K562 (cell line): Measurements from ENCODE around the gene TLE6. TPM values are rescaled to one million over a fixed set of nuclear protein-coding genes. Genes with fewer than 3 reads are reported as not detected.

ENCODE experiments used
- ASH1L ChIP-seq: fragments of 450-650 bp; IDR thresholded peaks from 2 replicates; pipeline ENCODE4 v1.6.1; 2018; ENCODE audit warnings: borderline replicate concordance, mild to moderate bottlenecking, low read depth; ENCODE audit not compliant: partially characterized antibody
- TEAD4 ChIP-seq, 2 experiments: sonication (generic) in 1 of 2; formaldehyde crosslinking in 1 of 2; IDR thresholded peaks; 2 replicates each; pipeline versions ENCODE4 v1.6.1 to v1.8.0; 2012 to 2022; ENCODE audit warnings: borderline replicate concordance in 1 of 2, inconsistent platforms in 1 of 2, low read length in 1 of 2, mild to moderate bottlenecking in 1 of 2, missing genetic modification reagents in 1 of 2
- ZBTB8A ChIP-seq: fragments of 450-650 bp; IDR thresholded peaks from 2 replicates; pipeline ENCODE4 v1.6.1; 2018; ENCODE audit warnings: mild to moderate bottlenecking, moderate library complexity; ENCODE audit not compliant: partially characterized antibody
- polyA plus RNA-seq, 8 experiments: library from polyadenylated mRNA; depleted of rRNA in 4 of 8; stranded (reverse) in 5 of 8; unstranded in 3 of 8; fragments of >200 nt; fragmentation: Nextera tagmentation in 2 of 8; fragmentation: Illumina TruSeq in 1 of 8; extraction: Ambion mirVana in 2 of 8; extraction: Trizol in 1 of 8; gene quantifications; 2 replicates each; pipeline versions ENCODE4 v1.2.1 to v1.2.3, GENCODE V29; 2011 to 2014; ENCODE audit warnings: inconsistent platforms in 1 of 8, missing spikeins in 1 of 8
- total RNA-seq, 7 experiments: library from RNA; depleted of rRNA in 6 of 7; stranded (reverse); fragments of >200 nt in 6 of 7; fragmentation: Illumina TruSeq in 2 of 7; extraction: Trizol in 2 of 7; gene quantifications; 2 replicates each; pipeline versions ENCODE4 v1.2.1 to v1.2.3, GENCODE V29; 2011 to 2021; ENCODE audit warnings: low replicate concordance in 1 of 7
- TF ChIP-seq, protein P1 (sequence below): fragments of 250-450 bp; sonication (Bioruptor Pico); IDR thresholded peaks from 2 replicates; pipeline ENCODE4 v1.4.0; 2020; ENCODE audit warnings: mild to moderate bottlenecking, moderate library complexity
- TF ChIP-seq, protein P2 (sequence below): sonication (generic); formaldehyde crosslinking; IDR thresholded peaks from 2 replicates; pipeline ENCODE4 v1.5.0; 2020; ENCODE audit warnings: missing genetic modification reagents
- TF ChIP-seq, protein P3 (sequence below), 2 experiments: fragments of 450-650 bp in 1 of 2; sonication (generic) in 1 of 2; formaldehyde crosslinking in 1 of 2; IDR thresholded peaks; 2 replicates each; pipeline versions ENCODE4 v1.7.1 to v1.9.0; 2016 to 2022; ENCODE audit warnings: inconsistent platforms in 1 of 2, mild to moderate bottlenecking in 1 of 2, missing genetic modification reagents in 1 of 2

The TLE6 gene
- total and polyA plus RNA-seq, 9 of the 15 experiments (the other 6 are each of a cell fraction or from before 2014, with no cell fraction given) = 1.1 to 6.1 (median 2.5) TPM

- TF ChIP-seq, protein P1, sequence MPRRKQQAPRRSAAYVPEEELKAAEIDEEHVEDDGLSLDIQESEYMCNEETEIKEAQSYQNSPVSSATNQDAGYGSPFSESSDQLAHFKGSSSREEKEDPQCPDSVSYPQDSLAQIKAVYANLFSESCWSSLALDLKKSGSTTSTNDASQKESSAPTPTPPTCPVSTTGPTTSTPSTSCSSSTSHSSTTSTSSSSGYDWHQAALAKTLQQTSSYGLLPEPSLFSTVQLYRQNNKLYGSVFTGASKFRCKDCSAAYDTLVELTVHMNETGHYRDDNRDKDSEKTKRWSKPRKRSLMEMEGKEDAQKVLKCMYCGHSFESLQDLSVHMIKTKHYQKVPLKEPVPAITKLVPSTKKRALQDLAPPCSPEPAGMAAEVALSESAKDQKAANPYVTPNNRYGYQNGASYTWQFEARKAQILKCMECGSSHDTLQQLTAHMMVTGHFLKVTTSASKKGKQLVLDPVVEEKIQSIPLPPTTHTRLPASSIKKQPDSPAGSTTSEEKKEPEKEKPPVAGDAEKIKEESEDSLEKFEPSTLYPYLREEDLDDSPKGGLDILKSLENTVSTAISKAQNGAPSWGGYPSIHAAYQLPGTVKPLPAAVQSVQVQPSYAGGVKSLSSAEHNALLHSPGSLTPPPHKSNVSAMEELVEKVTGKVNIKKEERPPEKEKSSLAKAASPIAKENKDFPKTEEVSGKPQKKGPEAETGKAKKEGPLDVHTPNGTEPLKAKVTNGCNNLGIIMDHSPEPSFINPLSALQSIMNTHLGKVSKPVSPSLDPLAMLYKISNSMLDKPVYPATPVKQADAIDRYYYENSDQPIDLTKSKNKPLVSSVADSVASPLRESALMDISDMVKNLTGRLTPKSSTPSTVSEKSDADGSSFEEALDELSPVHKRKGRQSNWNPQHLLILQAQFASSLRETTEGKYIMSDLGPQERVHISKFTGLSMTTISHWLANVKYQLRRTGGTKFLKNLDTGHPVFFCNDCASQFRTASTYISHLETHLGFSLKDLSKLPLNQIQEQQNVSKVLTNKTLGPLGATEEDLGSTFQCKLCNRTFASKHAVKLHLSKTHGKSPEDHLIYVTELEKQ (CRISPR knock-in tag) = no peak
- TF ChIP-seq, protein P2, sequence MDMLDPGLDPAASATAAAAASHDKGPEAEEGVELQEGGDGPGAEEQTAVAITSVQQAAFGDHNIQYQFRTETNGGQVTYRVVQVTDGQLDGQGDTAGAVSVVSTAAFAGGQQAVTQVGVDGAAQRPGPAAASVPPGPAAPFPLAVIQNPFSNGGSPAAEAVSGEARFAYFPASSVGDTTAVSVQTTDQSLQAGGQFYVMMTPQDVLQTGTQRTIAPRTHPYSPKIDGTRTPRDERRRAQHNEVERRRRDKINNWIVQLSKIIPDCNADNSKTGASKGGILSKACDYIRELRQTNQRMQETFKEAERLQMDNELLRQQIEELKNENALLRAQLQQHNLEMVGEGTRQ (CRISPR knock-in tag) = no peak
- peak; percentile 63 for TF ChIP-seq TEAD4 (IDR thresholded peaks at IDR 0.05; ENCODE audit: low read length)
- no peak for TF ChIP-seq TEAD4 (CRISPR knock-in tag; IDR thresholded peaks at IDR 0.05; ENCODE audit: borderline replicate concordance)
- TF ChIP-seq, protein P3, sequence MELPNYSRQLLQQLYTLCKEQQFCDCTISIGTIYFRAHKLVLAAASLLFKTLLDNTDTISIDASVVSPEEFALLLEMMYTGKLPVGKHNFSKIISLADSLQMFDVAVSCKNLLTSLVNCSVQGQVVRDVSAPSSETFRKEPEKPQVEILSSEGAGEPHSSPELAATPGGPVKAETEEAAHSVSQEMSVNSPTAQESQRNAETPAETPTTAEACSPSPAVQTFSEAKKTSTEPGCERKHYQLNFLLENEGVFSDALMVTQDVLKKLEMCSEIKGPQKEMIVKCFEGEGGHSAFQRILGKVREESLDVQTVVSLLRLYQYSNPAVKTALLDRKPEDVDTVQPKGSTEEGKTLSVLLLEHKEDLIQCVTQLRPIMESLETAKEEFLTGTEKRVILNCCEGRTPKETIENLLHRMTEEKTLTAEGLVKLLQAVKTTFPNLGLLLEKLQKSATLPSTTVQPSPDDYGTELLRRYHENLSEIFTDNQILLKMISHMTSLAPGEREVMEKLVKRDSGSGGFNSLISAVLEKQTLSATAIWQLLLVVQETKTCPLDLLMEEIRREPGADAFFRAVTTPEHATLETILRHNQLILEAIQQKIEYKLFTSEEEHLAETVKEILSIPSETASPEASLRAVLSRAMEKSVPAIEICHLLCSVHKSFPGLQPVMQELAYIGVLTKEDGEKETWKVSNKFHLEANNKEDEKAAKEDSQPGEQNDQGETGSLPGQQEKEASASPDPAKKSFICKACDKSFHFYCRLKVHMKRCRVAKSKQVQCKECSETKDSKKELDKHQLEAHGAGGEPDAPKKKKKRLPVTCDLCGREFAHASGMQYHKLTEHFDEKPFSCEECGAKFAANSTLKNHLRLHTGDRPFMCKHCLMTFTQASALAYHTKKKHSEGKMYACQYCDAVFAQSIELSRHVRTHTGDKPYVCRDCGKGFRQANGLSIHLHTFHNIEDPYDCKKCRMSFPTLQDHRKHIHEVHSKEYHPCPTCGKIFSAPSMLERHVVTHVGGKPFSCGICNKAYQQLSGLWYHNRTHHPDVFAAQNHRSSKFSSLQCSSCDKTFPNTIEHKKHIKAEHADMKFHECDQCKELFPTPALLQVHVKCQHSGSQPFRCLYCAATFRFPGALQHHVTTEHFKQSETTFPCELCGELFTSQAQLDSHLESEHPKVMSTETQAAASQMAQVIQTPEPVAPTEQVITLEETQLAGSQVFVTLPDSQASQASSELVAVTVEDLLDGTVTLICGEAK (IDR thresholded peaks at IDR 0.05) = peak; percentile 74
- TF ChIP-seq, protein P3 (CRISPR knock-in tag; IDR thresholded peaks at IDR 0.05) = no peak
- TF ChIP-seq ASH1L = no peak
- TF ChIP-seq ZBTB8A = no peak
These were observed 43.9 kb upstream of the TLE6 start (continued) for GRCh38 chr19:2933490-2933910.
